ENCODE results near the gene STK32B.

The STK32B gene

DNA sequence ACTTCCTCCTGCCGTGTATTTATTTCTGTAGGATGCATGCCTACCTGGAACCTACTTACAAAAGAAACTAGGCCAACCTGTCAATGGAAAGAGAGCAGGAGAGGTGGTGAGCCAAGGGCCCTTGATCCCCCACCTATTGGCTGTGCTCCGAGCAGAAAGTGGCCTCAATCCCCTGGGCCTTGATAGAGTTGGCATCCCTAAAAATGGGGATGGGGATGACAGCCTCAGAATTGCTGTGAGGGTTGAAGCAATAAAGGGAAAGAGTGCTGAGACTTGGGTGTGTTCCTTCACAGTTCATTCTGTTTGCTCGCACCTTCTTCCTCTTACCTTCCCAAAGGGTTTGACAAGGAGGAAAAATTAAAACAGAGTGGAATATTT lies 314.7 kb downstream of the STK32B start:
- Mint-ChIP-seq H3K36me3 (no peaks in the 10 kb centered on the region), H3K27ac (no peak overlapping the region), H3K9me3 (peaks cover 0 to 3% of the 10 kb centered on the region in 2 donors), H3K4me1 (no peaks in the 10 kb centered on the region), H3K4me3 (no peak overlapping the region), H3K27me3 (no peaks in the 10 kb centered on the region)
- ATAC-seq (replicated peaks) (no peak), DNase-seq (no peak)

DNA sequence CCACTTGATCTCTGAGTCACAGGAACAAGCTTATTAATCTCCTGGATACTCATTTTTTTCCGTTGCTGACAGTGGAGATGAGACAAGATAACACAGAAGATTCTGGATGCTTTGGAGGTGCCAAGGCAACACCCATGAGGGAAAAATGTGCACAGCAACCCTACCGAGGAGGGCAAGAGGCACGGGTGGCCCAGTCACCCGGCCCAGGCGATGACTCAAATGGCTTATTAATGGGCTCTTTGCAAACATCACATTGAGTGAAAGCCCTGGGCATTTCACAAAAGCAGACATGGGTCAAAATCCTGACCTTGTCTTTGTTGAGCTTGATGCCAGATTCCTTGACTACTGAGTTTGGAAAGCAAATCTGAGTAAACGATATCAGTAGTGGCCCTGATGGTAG lies 315.1 kb downstream of the STK32B start:
- no peaks in the 10 kb centered on the region for H3K4me1 Mint-ChIP-seq
- H3K9me3 Mint-ChIP-seq = peaks cover 0 to 3% of the 10 kb centered on the region in 2 donors
- ATAC-seq (replicated peaks) (no peak), DNase-seq (no peak)
- no peak overlapping the region for H3K4me3 Mint-ChIP-seq
- H3K27me3 Mint-ChIP-seq = no peaks in the 10 kb centered on the region
- no peaks in the 10 kb centered on the region for H3K36me3 Mint-ChIP-seq
- no peak overlapping the region for H3K27ac Mint-ChIP-seq

DNA sequence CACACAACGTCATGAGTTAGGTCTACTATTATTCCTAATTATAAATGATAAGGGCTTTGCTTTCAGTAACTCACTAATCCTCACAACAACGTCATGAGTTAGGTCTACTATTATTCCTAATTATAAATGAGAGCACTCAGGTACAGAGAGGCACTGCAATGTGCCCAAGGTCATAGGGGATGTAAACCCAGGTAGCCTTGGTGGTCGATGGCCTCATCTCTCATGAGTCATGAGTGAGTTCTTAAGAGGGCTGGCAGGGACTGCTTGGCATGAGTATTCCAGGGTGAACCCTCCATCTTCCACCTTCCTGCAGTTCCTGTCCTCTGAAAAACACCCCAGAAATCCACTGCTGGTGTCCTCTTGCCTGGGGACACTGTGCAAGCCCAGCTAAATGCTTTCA lies 317.1 kb downstream of the STK32B start:
- DNase-seq = no peak
- peaks cover under 1 to 1% of the 10 kb centered on the region in 2 donors for H3K9me3 Mint-ChIP-seq
- H3K4me1 Mint-ChIP-seq = no peaks in the 10 kb centered on the region
- H3K27ac Mint-ChIP-seq = no peak overlapping the region
- H3K27me3 Mint-ChIP-seq = no peaks in the 10 kb centered on the region
- H3K4me3 Mint-ChIP-seq = no peak overlapping the region
- ATAC-seq (replicated peaks) = no peak
- H3K36me3 Mint-ChIP-seq = no peaks in the 10 kb centered on the region

DNA sequence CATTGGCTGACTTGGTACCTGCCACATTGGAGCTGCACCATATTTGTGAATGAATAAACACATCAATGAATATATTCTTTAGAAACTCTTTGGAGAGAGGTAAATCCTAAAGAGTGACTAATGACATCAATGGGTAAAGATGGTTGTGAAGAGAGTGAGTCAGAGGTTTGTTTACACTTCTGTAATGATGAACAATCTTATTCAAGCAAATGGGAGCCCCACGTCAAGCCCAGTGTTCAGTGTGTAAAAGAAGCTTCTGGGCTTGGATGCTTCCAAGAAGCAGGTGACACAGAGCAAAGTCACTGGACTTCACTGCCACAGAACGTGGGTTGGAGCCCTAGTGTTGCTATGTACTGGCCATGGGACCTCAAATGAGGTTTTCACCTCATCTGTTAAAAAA lies 319.0 kb downstream of the STK32B start:
- no peak for DNase-seq
- Mint-ChIP-seq H3K27ac (no peak overlapping the region), H3K4me3 (no peak overlapping the region), H3K27me3 (no peaks in the 10 kb centered on the region), H3K4me1 (no peaks in the 10 kb centered on the region), H3K9me3 (peaks cover 6 to 11% of the 10 kb centered on the region in 2 donors), H3K36me3 (peaks cover 0 to 2% of the 10 kb centered on the region in 2 donors)
- ATAC-seq (replicated peaks) = no peak

DNA sequence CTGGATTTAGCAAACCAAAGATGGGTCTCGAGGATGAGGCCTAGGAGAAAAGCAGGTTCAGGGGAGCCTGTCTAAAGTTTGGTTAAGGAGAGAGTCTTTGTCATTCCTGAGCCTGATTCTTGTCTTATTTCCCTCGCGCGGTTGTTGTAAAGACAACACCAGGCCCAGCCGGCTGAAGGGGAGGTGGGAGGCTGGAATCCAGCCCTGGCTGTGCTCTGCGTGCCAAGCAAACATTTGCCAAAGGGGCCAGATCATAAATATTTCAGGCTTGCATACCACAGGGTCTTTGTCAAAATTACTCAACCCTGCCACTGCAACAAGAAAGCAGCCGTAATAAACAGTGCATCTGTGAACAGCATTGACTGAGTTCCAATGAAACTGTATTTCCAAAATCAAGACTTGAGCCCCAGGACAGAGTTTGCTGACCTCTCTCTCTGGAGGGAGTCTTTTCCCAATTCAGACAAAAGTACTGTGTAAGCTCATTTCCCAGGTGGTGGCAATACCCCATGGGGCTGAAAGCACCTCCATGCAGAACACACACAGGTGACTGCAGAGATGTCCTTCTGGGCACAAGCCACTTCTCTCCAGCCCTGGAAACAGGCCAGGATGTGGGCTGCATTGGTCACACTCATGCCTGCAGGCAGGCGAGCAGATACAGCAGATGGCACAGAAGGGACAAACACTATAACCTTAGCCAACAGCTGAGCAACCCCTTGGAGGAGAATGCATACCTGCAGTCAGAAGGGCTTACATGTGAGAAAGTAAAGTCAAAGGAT lies 320.3 kb downstream of the STK32B start:
- peaks cover 6 to 15% of the 10 kb centered on the region in 2 donors for H3K9me3 Mint-ChIP-seq
- DNase-seq = no peak
- H3K36me3 Mint-ChIP-seq = peaks cover 0 to 2% of the 10 kb centered on the region in 2 donors
- no peaks in the 10 kb centered on the region for H3K27me3 Mint-ChIP-seq
- no peak overlapping the region for H3K4me3 Mint-ChIP-seq
- no peak for ATAC-seq (replicated peaks)
- no peak overlapping the region for H3K27ac Mint-ChIP-seq
- H3K4me1 Mint-ChIP-seq = no peaks in the 10 kb centered on the region

DNA sequence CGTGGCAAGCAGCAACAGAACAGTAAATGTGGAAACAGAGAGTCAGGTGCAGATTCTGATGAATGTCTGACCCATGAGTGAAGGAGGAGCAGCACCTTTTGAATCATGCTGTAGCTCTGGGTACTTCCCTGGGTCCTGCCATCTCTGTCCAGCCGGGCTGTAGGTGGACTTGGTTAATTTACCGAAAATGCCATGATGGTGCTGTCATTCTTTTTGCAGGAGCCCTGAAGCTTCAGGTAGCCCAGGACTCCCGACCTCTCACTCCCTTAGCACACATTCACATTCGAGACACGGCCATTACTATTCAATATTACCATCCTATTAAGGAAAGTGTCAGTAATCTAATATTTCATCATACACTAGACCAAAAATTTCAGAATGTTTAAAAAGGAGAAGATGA lies 320.9 kb downstream of the STK32B start:
- Mint-ChIP-seq H3K36me3 (peaks cover 2 to 3% of the 10 kb centered on the region in 2 donors), H3K4me1 (no peaks in the 10 kb centered on the region), H3K4me3 (no peak overlapping the region), H3K9me3 (peaks cover 9 to 15% of the 10 kb centered on the region in 2 donors), H3K27ac (no peak overlapping the region), H3K27me3 (no peaks in the 10 kb centered on the region)
- DNase-seq = no peak
- no peak for ATAC-seq (replicated peaks)

DNA sequence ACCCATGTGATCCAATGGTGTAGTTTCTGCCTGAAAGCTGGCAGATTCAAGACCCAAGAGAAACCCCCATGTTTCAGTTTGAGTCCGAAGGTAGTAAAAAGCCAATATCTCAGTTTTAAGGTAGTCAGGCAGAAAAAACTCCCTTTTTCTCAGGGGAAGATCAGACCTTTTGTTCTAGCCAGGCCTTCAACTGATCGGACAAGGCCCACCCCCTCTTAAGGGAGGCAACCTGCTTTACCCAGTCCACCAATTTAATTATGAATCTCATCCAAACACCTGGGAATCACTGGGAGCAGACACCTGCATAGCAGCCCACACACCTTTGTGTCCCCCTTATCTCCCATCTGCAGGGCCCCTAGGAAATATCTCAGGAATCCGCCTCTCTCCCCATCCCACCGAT lies 322.0 kb downstream of the STK32B start:
- no peak overlapping the region for H3K27ac Mint-ChIP-seq
- H3K36me3 Mint-ChIP-seq = peaks cover 2 to 3% of the 10 kb centered on the region in 2 donors
- no peak overlapping the region for H3K4me3 Mint-ChIP-seq
- no peaks in the 10 kb centered on the region for H3K27me3 Mint-ChIP-seq
- H3K4me1 Mint-ChIP-seq = no peaks in the 10 kb centered on the region
- H3K9me3 Mint-ChIP-seq = peaks cover 15 to 24% of the 10 kb centered on the region in 2 donors
- DNase-seq (no peak), ATAC-seq (replicated peaks) (no peak)

DNA sequence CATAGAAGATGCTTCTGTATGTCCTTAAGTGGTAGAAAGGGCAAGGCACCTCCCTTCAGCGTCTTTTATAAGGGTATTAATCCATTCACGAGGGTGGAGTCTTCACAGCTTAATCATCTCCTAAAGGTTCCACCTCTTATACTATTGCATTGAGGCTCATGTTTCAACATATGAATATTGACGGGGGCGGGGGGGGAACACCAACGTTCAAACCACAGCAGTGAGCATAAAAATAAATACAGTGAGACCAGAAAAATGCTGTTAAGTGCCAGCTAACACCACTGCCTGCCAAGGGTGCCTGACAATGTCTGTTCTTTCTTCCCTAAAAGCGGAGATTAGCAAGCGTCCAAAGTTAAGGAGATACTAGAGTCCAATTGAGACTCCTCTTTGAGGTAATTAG lies 323.3 kb downstream of the STK32B start:
- H3K27me3 Mint-ChIP-seq = no peaks in the 10 kb centered on the region
- H3K4me1 Mint-ChIP-seq = no peaks in the 10 kb centered on the region
- H3K27ac Mint-ChIP-seq = no peak overlapping the region
- H3K36me3 Mint-ChIP-seq = peaks cover 2 to 3% of the 10 kb centered on the region in 2 donors
- ATAC-seq (replicated peaks) = no peak
- no peak overlapping the region for H3K4me3 Mint-ChIP-seq
- DNase-seq = no peak
- H3K9me3 Mint-ChIP-seq = peaks cover 13 to 24% of the 10 kb centered on the region in 2 donors

DNA sequence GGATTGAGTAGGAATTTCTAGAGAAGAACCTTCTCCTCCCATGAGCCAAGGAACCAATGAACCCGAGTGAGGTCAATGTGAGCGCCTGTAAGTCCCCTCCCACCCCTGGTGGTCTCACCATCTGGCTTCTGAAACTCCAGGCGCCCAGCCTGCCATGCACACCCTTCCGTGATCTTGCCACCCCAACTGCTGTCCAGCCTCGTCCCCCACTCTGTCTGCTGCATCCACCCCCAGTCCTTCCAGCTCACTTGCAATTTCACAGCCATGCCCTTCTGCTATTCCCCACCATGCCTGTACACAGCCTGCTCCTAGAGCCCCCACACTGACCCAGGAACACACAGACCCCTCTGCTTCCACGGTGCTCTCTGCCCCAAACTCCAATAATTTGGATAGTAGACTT lies 323.7 kb downstream of the STK32B start:
- Mint-ChIP-seq H3K4me3 (no peak overlapping the region), H3K4me1 (no peaks in the 10 kb centered on the region), H3K27ac (no peak overlapping the region), H3K9me3 (peaks cover 13 to 24% of the 10 kb centered on the region in 2 donors), H3K36me3 (peaks cover 2 to 3% of the 10 kb centered on the region in 2 donors), H3K27me3 (no peaks in the 10 kb centered on the region)
- ATAC-seq (replicated peaks) (no peak), DNase-seq (no peak)

DNA sequence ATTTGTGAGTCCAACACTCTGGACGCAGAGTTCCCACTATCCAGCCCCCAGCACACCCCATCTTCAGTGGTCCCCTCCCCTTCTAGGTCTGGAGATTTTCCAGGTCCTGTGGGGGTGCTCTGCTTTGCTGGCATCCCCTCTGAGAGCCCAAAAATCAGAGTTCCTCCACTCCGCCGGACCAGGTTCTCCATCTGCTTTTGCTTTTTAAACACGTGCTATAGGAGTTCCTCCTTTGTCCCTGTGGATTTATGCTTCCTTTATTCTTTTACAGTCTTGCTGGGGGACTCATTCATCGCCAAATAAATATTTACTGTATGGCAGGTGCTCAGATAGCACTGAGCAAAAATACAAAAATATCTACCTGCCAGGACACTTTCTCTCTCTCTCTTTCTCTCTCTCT lies 324.7 kb downstream of the STK32B start:
- Mint-ChIP-seq H3K27ac (no peak overlapping the region), H3K4me3 (no peak overlapping the region), H3K36me3 (peaks cover 2 to 3% of the 10 kb centered on the region in 2 donors), H3K9me3 (peaks cover 13 to 24% of the 10 kb centered on the region in 2 donors), H3K27me3 (no peaks in the 10 kb centered on the region), H3K4me1 (no peaks in the 10 kb centered on the region)
- no peak for DNase-seq
- ATAC-seq (replicated peaks) = no peak

DNA sequence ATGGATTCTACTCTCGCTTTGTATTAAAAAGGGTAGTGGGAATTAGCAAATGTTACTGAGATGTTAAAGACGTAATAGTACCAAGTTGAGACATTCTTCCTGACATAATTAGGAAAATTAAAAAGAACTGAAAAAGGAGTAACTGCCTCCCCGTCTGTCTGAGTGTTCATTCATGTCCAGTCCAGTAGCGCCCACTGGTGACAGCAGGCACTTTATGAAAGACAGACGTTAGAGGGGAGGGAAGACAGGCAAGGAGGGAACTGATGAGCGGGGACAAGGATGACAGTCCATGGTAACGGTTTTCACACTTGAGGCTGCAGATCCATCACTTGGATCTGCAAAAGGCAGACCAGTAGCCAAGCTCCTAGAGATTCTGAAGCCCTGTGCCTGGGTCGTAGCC lies 326.7 kb downstream of the STK32B start:
- no peak overlapping the region for H3K4me3 Mint-ChIP-seq
- H3K9me3 Mint-ChIP-seq = peaks cover 13 to 24% of the 10 kb centered on the region in 2 donors
- H3K36me3 Mint-ChIP-seq = peaks cover 2 to 3% of the 10 kb centered on the region in 2 donors
- no peak for DNase-seq
- H3K27me3 Mint-ChIP-seq = no peaks in the 10 kb centered on the region
- ATAC-seq (replicated peaks) = no peak
- H3K27ac Mint-ChIP-seq = no peak overlapping the region
- H3K4me1 Mint-ChIP-seq = no peaks in the 10 kb centered on the region

DNA sequence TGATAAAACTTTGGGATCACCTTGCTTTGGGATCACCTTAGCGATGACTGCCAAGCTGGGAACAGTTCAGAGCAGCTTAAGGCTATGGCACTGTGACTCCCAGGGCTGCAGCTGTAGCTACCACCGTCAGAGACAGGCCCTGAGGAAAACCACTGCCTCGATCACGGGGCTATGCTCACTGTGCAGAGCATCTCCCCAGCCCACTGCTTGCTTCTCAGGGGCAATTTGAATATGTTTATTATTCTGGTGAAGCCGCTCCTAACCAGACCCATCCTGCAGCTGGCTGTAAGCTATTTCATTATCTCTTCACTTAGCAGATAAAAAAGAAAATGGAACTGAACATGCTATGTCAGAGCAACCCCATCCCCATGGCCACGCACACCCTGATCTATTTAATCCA lies 328.6 kb downstream of the STK32B start:
- Mint-ChIP-seq H3K36me3 (peaks cover 0 to 3% of the 10 kb centered on the region in 2 donors), H3K4me3 (no peak overlapping the region), H3K4me1 (no peaks in the 10 kb centered on the region), H3K27me3 (no peaks in the 10 kb centered on the region), H3K27ac (no peak overlapping the region), H3K9me3 (peaks cover 8 to 18% of the 10 kb centered on the region in 2 donors)
- DNase-seq (no peak), ATAC-seq (replicated peaks) (no peak)

DNA sequence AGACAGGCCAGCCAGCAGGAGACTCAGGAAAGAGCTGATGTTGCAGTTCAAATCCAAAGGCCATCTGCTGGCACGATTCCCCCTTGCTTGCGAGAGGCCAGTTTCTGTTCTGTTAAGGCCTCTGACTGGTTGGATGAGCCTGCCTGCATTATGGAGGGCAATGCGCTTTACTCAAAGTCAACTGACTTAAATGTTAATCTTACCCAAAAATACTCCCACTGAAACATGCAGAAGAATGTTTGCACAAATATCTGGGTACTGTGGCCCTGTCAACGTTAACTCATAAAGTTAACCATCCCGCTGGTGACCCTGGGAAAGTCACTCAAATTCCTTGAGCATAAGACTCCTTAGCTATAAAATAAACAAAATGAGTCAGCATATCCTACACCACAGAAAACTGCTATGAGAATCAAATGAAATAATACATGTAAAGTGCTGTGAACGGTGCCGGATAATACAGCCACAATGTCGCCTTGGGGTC lies 330.7 kb downstream of the STK32B start:
- H3K27ac Mint-ChIP-seq = no peak overlapping the region
- H3K27me3 Mint-ChIP-seq = no peaks in the 10 kb centered on the region
- DNase-seq = no peak
- H3K36me3 Mint-ChIP-seq = no peaks in the 10 kb centered on the region
- ATAC-seq (replicated peaks) = no peak
- peaks cover 5 to 7% of the 10 kb centered on the region in 2 donors for H3K4me1 Mint-ChIP-seq
- H3K9me3 Mint-ChIP-seq = peaks cover 5 to 10% of the 10 kb centered on the region in 2 donors
- H3K4me3 Mint-ChIP-seq = no peak overlapping the region

DNA sequence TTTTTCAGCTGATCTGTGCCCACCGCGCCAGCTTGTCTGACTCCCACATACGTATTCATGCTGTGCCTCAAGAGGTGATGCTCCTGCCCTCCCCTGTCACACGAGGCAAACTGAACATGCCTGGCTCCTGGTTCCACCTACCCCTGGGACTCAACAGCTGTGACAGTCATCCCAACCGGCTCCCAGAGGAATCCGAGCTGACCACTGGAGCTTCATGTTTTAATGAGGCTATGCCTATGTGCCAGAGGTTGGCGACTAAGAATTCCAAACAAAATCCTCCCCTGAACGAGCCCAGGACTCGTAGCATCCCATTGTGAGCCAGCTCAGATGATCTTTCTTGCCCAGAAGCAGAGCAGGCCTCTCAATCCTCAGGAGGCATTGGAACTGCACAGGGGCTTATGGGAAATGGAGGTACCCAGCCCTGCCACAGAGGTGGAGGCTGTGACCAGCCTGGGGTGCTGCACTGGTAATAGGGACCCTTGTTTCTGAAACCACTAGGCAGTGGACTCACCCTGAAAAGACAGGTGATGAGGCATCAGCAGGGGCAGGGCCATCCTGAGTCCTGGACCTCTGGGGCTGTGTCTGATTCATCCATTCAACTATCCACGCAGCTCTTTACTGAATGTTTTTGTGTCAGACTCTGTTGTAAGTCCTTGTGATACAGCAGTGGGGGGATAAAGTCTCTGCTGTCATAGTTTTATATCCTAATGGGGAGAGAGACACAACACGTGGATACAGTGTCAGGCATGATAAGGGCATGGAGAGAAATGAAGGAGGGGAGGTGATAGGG lies 332.1 kb downstream of the STK32B start:
- no peak overlapping the region for H3K27ac Mint-ChIP-seq
- DNase-seq = no peak
- ATAC-seq (replicated peaks) = no peak
- no peaks in the 10 kb centered on the region for H3K36me3 Mint-ChIP-seq
- H3K4me1 Mint-ChIP-seq = peaks cover 5 to 7% of the 10 kb centered on the region in 2 donors
- no peaks in the 10 kb centered on the region for H3K9me3 Mint-ChIP-seq
- H3K27me3 Mint-ChIP-seq = no peaks in the 10 kb centered on the region
- no peak overlapping the region for H3K4me3 Mint-ChIP-seq

Data from stimulated activated naive B cell treated with anti-CD40 and anti-IgM and Interleukin-4, amounts not matched to agents 10 μg/mL and 1 μg/mL and 100 μg/mL, for 72 hours (primary cell).